OCI-LY1 (cell line): ENCODE data around the gene TCEAL5.

Experiments used
- EZH2 ChIP-seq: fragments of 200-600 bp; sonication (generic), shearing (Covaris generic); IDR thresholded peaks from 2 replicates; pipeline ENCODE4 v1.8.0; 2017; ENCODE audit warnings: borderline replicate concordance, mixed run types, mild to moderate bottlenecking, antibody characterized with exemption, low read length, moderate library complexity, mixed read lengths
- TF ChIP-seq, protein P1 (sequence below): fragments of 200-600 bp; sonication (generic), shearing (Covaris generic); IDR thresholded peaks from 2 replicates; pipeline ENCODE4 v1.5.1; 2017; ENCODE audit warnings: mild to moderate bottlenecking, antibody characterized with exemption, low read length, moderate library complexity, mixed read lengths

DNA sequence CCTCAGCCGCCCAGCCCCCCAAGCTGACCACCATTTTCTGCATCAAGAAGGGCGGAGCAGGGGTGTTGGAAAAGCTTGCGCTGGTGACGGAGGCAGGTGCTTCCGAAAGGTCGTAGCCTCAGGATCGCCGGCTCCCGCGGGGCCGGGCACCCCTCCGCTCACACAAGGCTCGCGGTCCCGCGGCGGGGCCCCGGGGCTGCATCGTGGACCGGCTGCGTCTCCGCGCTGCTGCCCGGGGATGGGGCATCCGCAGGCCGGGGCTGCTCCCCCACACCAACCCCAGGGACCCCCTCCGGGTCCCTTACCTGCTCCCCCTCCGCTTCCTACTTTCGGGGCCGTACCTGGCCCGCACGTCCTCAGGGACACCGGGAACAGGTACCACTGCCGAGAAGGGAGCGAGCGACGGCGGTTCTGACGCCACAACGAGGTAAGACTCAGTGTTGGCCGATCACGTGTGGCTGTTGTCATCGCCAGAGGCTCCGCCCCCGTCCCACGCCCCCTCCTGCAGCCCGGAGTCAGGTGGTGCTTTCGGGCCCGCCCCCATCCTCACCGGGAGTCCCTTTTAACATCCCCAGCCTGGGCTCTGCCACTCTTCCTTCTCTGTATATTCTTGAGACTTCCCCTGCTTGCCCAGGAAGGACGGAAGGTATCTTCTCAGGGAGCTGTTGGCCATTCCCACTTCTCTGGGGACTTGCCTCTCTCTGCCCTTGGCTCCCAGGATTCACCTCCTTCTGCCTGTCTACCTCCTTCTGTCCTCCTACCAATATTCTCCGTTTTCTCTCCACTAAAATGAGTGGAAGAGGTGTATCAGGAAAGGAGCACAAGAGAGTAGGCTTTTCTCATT, 34.2 kb upstream of the TCEAL5 start, which contains the start of gene BEX2:
- TF ChIP-seq, protein P1, sequence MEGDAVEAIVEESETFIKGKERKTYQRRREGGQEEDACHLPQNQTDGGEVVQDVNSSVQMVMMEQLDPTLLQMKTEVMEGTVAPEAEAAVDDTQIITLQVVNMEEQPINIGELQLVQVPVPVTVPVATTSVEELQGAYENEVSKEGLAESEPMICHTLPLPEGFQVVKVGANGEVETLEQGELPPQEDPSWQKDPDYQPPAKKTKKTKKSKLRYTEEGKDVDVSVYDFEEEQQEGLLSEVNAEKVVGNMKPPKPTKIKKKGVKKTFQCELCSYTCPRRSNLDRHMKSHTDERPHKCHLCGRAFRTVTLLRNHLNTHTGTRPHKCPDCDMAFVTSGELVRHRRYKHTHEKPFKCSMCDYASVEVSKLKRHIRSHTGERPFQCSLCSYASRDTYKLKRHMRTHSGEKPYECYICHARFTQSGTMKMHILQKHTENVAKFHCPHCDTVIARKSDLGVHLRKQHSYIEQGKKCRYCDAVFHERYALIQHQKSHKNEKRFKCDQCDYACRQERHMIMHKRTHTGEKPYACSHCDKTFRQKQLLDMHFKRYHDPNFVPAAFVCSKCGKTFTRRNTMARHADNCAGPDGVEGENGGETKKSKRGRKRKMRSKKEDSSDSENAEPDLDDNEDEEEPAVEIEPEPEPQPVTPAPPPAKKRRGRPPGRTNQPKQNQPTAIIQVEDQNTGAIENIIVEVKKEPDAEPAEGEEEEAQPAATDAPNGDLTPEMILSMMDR: no peak
- TF ChIP-seq EZH2: no peak
